Measurements from ENCODE around the gene CIB2.

The CIB2 gene

DNA sequence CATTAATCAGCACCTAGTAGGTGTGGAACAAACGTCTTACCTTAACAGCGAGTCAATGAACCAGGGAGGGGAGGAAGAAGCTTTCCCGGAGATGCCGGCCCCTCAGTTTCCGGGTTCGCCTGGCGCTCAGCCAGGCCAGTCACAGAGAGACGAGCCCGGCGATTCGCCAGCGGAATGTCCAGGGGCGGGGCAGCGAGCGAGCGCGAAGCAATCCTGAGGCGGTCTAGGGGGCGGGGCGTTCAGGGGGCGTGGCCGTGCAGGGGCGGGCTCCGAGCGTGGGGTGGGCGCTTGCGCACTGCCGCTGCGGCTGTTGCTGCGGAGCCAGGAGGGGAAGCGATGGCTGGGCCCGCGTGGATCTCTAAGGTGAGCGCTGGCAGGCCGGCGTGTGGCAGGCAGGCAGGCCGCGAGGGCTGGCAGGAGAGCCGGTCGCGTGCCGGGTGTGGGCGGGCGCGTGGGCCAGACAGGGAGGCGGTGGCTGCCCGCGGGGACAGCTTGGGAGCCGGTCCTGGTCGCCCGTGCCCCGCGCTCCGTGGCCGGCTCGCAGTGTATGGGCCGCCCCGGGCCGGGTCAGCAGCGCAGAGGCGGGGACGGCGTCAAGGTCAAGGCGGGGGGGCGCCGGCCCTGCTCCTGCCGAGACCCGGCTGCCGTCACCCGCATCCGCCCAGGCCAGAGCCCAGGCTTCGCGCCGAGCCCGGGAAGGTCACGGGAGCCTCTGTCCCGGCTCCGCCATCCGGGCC lies 18.0 kb upstream of the CIB2 start, which contains the start of gene IDH3A:
Gene IDH3A (plus strand): TSS at position 295 of the 737 bp plus-strand sequence. CDS start 42 bp downstream, at position 337.
- DNase-seq = peak; percentile 100

DNA sequence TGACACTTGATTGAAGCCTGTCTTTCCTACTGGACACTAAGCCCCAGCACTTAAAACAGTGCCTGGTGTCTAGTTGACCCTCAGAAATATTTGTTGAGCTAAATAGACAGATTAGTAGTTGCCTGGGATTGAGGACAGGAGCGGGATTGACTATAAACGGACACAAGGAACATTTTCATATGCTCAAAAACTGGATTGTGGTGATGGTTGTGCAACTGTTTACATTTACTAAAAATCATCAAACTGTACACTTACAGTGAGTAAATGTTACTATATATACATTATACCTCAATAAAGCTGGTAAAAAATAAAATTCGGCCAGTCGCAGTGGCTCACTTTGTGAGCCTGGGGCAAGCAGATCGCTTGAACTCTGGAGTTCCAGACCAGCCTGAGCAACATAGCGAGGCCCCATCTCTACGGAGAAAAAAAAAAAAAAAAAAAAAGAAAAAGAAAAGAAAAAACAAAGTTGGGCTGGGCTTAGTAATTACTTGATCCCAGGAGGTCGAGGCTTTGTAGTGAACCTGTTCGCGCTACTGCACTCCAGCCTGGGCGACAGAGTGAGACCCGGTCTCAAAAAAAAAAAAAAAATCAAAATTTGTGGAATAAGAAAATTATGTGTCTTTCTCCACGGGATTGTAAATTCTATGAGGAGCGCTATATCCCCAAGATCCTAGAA lies 17.3 kb upstream of the CIB2 start:
- no peak for DNase-seq

DNA sequence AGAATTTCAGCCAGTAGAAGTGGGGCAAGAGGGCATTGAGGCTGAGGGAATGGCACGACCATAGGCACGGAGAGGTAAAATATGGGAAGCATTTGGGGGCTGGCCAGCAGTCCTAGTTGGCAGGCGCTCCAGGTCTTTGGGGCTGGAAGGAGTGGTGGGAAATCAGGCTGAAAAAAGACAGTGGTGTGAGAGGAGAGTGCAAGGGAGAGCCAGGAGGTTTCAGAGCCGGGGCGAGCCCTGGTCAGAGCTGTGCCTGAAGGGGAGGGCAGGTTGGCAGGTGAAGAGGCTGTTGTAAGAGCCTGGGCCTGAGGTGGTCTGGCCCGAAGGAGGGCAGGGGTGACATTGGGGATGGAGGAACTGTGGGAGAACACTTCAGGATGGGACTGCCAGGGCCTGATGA lies 16.3 kb upstream of the CIB2 start:
- no peak for DNase-seq

DNA sequence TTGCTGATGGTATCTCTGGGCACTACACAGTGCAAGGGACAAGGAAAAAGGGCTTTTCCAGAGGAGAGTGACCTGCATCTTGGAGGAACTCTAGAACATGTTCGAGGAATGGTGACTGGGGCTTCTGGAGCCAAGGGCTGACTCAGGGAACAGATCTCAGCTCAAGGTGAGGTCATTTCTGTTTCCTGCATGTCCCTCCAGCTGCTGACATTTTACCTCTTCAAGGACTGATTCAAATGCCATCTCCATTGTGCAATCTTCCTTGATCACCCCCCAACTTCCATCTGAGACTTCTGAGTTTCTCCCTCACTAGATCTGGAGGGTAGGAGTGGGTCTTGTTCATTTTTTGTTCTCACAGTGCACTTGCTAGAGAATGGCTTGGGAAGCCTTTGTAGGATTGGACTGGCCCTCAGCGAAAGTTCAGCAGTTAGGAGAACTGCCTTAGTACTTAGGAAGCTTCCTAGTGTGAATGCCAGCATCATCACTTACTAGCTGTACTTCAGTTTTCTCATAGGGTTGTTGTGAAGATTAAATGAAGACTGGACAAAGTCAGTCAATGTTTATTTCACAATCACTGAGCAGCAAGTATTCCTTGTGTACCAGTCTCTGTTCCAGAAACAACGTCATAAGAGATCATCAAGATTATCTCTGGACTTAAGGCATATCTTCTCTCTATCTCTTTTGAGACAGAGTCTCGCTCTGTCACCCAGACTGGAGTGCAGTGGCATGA lies 15.3 kb upstream of the CIB2 start:
- no peak for DNase-seq

DNA sequence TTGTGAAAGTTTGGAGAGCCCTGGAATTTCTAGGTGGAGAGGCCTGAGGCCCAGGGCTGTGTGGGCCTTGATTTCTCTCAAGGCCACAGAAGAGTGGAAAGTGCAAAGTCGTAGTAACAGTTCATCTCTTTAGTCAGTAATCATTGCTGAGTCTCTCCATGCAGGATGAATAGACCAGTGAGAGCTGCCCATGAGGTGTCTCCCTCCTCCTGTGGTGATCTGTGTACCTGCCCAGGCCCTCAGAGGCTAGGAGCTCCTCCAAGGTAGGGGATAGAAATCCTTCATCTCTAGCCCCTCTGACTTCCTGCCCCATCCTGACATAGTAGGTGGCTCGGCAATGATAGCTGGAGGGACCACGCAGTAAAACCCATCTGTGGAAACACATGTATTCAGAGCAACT lies 11.1 kb upstream of the CIB2 start:
- no peak for DNase-seq

DNA sequence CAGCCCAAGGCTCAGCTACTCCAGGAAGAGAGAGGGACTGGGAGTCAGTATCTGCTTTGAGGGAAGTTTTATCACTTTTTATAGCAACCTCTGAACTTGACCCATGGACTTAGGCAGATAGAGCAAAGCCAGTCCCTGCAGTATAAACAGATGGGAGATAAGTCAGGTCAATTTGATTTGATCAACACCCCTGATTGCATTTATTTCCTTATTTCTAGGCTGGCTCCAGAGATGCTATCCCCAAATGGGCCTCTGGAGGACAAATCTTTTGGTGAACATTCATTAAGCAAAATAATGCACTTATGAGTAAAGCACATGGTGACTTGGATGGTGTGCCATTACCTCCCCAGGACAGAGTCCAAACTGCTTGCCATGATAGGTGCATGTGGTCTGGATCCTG lies 9.0 kb upstream of the CIB2 start:
- no peak for DNase-seq

DNA sequence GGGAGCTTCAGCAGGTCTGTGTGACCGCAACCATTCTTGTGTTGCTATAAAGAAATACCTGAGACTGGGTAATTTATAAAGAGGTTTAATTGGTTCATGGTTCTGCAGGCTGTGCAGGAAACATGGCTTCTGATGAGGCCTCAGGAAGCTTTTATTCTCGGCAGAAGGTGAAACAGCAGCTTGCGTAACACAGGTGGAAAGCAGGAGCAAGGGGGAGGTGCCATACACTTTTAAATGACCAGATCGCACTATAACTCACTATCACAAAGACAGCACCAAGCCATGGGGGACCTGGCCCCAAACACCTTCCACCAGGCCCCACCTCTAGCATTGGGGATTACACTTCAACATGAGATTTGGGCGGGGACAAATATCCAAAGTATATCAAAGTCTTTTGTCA lies 8.3 kb upstream of the CIB2 start:
- no peak for DNase-seq

DNA sequence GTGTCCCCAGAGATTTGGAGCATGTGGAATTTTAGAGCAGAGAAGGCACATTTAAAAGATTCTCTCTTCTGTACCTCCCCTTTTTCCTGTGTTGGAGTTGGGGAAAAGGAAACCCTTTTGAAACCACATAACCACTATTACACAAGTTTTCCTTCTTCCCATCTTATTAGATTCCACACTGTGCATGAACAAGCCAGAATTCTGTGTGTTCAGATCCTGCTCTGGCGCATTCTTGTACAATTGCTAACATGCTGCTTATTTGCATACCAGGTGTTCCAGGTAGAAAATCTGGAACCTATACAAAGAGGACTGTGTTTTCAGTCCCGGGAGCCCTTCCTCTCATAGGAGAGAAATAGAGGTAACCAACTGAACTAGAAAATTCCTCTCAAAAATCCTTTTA lies 2.6 kb upstream of the CIB2 start:
- DNase-seq = no peak

DNA sequence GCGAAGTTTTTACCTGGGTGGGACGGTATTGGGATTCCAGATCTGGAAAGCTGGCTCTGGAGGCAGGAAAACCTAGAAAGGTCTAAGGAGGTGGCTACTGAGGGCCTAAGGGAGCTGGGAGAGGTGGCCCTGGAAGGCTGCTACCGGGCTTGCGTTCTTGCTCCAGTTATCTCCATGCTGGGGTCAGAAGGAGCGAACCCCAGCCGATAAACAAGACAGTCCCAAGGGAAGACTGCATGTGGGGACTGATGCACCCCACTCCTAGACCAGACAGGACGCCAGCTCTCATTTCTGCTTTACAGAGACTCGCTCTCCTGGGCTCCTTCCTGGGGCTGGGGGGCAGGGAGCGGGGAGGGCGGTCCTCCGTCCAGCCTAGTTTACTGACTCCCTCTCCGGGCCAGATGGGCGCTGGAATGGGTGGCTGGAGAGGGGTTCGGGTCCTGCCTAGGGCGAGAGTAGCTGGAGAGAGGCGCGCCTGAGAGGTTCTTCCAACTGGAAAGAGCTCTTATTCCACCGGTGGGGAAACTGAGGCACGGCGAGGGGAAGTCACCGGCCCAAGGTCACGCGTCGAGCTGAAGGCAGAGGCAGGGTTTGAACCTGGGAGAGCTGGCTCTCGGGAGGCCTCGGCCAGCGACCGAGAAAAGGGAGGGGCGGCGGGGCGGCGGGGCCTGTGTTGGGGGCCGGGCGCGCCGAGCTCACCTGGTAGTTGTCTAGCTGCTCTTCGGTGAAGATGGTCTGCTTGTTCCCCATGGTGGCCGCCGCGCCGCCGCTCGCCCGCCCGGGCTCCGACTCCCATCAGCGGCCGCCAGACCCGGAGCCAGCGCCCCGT lies 565 bp downstream of the CIB2 start:
- no peak for DNase-seq

DNA sequence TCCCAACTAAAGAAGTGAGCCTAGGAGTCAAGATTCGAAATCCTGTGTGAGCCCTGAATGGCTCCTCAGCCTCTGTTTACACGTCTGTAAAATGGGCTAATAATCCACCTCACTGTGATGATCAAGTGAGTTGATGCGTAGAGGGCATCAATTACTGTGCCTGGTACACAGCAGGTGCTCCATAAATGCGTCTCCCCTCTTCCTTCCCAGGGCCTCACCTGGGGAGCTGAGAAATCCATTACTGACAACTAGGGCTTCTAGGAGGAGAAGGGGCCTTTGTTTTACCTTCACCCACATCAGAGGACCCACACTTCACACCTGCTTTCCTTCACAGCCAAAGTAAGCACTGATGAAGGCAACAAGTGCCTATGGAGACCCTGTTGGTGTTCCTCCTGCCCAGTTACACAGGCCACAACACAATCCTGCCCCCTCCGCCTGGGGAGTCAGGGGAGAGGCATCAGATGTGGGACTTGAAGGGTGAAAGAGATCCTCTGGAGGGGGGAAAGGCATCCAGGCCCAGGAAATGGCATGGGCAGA lies 1.4 kb downstream of the CIB2 start:
- DNase-seq = no peak

DNA sequence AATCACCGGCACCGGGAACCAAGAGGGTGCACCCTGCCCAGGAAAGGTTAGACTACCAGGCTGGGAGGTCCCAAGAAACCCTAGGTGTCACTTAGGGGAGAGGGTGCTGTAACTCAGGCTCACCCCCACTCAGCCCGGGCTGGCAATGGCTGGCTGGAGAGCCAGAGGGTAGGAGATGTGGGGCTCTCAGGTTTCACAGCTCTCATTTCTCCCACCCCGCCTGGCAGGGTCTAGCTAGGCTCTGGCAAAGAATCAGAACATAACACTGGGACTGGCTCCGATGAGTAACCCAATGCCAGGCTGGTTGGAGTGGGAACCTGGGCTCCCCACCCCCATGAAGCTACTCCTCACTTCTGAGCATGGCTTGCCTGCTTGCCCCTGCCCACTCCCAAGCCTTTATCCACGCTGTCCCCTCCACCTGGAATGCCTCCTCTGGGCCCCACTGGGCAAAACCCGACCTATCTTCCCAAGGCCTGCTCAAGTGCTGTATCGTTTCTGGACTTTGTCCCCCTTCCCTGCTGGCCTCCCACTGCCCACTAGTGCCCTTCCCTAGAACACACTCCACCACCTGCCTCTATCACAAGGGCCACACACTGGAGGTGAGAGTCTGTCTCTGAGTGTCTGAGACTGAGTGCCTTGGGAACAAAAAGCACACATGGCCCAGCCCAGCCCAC lies 2.0 kb downstream of the CIB2 start:
- no peak for DNase-seq

DNA sequence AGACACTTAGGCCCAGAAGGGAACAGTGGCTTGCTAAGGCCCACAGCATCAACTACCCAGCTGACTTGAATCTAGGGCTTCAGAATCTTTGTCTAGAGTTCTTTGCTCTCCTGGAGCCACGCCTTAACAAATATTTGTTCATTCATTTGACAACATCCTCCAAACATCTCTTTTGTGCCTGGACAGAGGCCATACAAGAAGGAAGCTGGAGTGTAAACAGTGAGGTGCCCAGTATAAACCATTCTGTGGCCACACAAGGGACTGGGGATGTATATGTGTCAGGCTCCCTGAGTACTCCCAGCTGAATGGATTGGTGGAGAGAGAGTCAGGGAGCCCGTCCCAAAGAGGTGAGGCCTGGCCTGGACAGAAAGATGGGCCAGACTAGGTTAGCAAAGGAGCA lies 3.4 kb downstream of the CIB2 start:
- DNase-seq = no peak

DNA sequence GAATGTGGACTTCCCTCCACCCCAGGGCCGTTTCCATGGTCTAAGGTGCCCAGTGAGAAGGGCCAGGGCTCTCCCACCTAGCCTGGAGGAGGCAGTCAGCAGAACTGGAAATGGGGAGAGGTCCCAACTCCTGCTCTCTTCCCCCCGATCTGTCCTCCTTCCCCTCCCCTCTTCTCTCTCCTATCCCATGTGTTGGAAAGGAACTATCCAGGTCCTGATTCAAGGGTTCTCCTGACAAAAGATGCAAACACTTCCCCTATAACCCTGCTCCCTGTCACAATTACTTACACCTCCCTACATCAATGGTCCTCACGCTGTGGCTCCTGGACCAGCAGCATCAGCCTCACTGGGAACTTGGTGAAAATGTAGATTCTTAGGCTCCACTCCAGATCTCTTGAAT lies 6.0 kb downstream of the CIB2 start:
- DNase-seq = no peak

DNA sequence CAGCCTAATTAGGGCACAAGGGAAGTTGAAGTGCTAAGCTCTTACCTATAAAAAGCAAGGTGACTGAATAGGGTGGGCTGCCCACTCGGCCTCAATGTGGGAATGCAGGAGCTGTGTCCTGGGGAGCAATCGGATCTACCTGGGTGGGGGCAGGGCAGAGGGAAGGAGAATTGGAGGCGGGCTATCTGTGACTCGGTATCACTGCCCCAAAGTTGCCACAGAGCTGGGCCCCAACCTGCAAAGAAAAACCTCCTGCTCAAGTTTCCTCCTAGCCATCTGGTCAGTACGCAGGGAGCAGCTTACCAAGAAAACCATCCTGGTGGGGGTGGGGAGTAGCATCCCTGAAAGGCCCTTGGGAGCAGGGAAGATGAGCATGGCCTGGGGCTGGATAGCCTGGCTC lies 10.7 kb downstream of the CIB2 start:
- DNase-seq = no peak

DNA sequence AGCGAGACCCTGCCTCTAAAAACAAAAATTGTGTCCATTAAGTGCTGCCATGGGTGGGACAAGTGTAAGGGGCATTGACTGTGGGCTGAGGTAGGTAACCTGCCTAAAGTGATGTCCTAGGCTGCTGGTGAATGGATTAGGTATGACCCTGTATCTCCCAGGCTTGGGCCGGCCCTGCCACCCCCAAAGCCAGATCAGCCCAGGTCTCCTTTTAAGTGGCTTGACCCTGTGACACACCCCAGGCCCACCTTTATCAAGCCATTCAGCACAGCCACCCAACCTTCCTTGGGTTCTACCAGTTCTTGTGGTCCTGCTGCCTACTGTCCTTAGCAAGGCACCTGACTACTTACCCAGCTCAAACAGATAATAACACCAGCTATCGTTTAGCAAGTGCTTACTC lies 18.7 kb downstream of the CIB2 start:
- DNase-seq = no peak

DNA sequence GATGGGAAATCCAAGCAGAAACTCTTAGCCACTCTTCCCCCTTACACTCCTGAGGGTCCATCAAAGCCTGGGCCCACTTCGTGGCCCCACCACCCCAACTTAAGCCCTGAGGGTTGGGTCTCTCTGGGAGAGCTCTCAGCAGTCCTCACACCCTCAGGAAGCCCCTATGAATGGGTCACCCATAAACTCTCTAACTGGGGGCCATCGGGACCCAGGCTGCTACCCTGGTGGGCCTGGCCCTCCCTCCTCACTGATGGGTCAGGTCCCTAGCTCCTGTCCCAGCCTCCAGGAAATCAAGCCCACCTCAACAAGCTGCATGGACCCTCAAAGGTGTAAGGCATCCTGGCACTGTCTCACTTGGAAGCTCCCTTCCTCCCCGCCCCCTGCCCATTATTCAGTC lies 19.5 kb downstream of the CIB2 start:
- no peak for DNase-seq

DNA sequence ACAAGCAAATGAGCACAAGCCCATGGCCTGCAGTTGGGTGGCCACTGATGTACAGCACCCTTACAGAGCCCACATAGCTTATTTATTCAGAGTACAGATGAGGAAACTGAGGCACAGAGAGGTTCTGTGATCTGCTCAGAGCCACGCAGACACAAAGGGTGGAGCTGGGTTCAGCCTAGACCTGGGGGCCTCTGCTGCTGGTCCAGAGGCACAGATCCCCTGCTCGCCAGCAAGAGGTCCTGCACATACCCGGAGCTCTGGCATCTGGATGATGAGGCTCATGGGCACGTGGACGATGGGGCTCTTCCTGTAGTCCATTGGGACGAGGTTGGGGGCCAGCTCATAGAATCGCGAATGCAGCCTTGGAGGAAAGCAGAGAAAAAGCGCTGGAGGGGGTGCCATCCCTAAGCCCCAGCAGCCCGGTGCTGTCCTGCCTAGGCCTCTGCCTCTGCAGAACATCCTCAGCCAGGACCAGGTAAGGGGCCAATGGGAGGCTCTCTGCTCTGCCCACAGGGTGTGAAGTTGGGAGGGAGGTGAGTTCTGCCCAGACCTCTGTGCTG lies 20.2 kb downstream of the CIB2 start:
- DNase-seq = no peak

DNA sequence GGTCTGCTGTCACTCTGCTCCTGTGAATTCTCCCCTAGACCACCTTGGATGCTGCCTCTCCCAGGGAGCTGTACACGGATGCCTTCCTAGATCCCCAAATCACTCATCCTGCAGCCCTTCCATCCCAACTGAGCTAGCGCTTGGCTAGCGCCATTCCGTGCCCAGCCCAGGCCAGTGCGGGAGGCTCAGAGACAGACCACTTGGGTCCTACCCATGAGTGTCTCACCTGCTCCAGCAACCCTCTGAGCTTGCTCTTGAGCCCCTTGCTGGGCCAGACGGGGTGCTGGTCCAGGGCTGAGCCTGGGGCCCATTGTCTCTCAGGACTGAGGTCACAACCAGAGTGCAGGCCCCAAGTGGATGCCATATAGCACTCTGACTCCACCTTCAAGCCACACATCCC lies 21.1 kb downstream of the CIB2 start:
- DNase-seq = no peak

DNA sequence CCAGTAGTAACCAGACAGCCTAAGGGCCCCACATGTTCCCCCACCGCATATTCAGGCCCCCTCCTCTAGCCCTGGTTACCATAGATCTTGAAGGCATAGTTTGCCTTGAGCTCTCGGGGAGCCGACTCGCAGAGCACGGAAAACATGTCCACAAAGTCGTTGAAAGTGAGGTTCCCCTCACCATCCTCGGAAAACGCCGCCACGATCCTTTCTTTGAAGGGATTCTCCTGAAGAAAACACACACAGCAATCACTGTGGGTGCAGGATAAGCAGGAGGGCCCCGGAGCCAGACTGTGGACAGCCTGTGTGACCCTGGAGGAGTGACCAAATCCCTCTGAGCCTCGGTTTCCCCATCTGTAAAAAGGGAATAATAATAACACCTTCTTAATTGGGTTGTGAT lies 22.1 kb downstream of the CIB2 start:
- DNase-seq = no peak

DNA sequence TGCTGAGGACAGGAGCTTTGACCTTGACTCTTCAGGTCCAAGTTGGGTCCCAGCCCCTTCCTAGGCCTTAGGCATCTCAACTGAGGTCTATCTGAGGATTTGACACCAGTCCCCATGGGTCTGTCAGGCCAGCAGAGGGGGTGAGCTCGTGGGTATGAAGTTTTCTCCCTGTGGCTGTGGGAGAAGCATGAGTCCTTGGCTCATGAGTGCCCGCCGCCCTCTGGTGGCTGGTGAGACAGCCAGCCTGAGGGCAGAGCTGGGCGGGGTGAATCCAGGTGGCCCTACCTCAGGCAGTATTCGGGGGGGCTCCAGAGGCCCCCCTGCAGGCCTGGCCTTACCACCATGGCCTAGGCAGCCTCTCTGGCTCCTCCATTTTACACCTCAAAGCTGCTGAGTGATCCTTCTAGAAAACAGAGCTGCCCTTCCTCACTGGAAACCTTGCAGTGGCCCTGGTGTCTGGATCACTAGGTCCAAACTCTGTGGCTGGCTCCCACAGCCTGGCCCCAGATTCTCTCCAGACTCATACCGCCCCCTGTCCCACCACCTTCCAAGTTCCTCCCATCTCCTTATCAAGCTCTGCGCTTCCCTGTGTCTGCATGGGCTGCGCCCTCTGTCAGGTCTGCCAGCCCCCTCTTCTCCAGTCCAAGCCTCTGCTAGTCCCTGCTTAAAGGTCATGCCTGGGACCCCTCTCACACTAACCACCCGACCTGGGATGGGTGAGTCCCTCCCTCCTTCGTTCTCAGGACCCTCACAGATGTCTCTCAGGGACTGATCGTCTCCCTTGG lies 22.8 kb downstream of the CIB2 start:
- peak; percentile 89 for DNase-seq

DNA sequence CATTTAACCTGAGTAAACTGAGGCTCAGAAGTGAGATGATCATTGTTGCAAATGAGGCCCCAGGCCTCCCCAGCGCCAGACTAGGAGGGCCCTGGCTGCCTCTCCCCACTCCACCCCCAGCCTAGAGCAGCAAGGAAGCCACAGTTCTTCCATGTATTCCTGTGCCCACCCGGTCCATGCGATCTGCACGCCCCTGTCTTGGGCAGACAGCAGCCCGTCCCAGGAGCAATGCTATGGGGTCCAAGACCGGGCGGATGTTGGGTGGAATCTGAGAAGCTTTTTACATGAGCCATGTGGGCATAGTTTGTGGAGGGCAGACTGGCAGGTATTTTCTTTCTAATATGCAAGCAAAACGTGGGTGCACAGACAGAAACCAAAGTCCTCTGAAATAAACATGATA lies 23.8 kb downstream of the CIB2 start:
- no peak for DNase-seq
